Ureter (tissue), 1 donor: Measurements from ENCODE around the gene NR1I3. TPM values are rescaled to one million over a fixed set of nuclear protein-coding genes. Genes with fewer than 3 reads are reported as not detected.
"Not testable (repeated sequence)": the region's sequence is repeated elsewhere in the genome, so short reads cannot be mapped to it uniquely, and the experiment has no call there.

Source experiments
- DNase-seq: peaks from one replicate; pipeline ENCODE4 v3.0.0-alpha.2; 2020; ENCODE audit warnings: low spot score
- total RNA-seq: library from RNA; stranded (reverse); gene quantifications from one replicate; pipeline ENCODE4 v1.2.4, GENCODE V29; 2023
- donor health status: DM: yes; HTN: yes; CAD: no.

The NR1I3 gene
- total RNA-seq, 1 donor from 2014 or later: not detected

GRCh38 chr1:161250829-161251228 lies 12.8 kb upstream of the NR1I3 start:
- DNase-seq: no peak

- DNase-seq: not testable (repeated sequence)
Measured at GRCh38 chr1:161250100-161250499, 12.1 kb upstream of the NR1I3 start.

- DNase-seq: no peak
Measured at GRCh38 chr1:161244888-161245287, 6.9 kb upstream of the NR1I3 start.

GRCh38 chr1:161242313-161242712 lies 4.3 kb upstream of the NR1I3 start:
- DNase-seq: no peak

- no peak for DNase-seq
Measured at GRCh38 chr1:161241682-161242081, 3.7 kb upstream of the NR1I3 start.

GRCh38 chr1:161235957-161236775 lies 1.8 kb downstream of the NR1I3 start:
- no peak for DNase-seq

- DNase-seq: no peak
Measured at GRCh38 chr1:161233102-161233501, 4.9 kb downstream of the NR1I3 start.

GRCh38 chr1:161230762-161231161 lies 7.2 kb downstream of the NR1I3 start:
- no peak for DNase-seq

GRCh38 chr1:161229896-161230295 lies 8.1 kb downstream of the NR1I3 start:
- no peak for DNase-seq

- DNase-seq: no peak
Measured at GRCh38 chr1:161228032-161228431, 10.0 kb downstream of the NR1I3 start.

- peak; percentile 85 for DNase-seq
Measured at GRCh38 chr1:161227196-161227871, 10.7 kb downstream of the NR1I3 start.

GRCh38 chr1:161226759-161227158 lies 11.2 kb downstream of the NR1I3 start:
- no peak for DNase-seq

- no peak for DNase-seq
Measured at GRCh38 chr1:161226320-161226711, 11.7 kb downstream of the NR1I3 start.

- DNase-seq: peak; percentile 90
Measured at GRCh38 chr1:161225534-161226319, 12.3 kb downstream of the NR1I3 start, which contains the start of gene TOMM40L. TSS of gene TOMM40L (plus strand) at chr1:161226060. CDS start at chr1:161226490, 430 bp downstream.

GRCh38 chr1:161225178-161225533 lies 12.8 kb downstream of the NR1I3 start:
- DNase-seq: no peak

- not testable (repeated sequence) for DNase-seq
Measured at GRCh38 chr1:161224695-161225087, 13.3 kb downstream of the NR1I3 start.

- DNase-seq: no peak
Measured at GRCh38 chr1:161223805-161224694, 14.0 kb downstream of the NR1I3 start.

GRCh38 chr1:161222175-161223019 lies 15.6 kb downstream of the NR1I3 start:
- DNase-seq: no peak

- DNase-seq: no peak
Measured at GRCh38 chr1:161220002-161220401, 18.0 kb downstream of the NR1I3 start.
